ENCODE results near the gene PLXNA4. TPM values are rescaled to one million over a fixed set of nuclear protein-coding genes. Genes with fewer than 3 reads are reported as not detected.

The PLXNA4 gene
- total and polyA plus RNA-seq, 2 experiments from 2014 or later: 0.08 to 0.80 TPM

DNA sequence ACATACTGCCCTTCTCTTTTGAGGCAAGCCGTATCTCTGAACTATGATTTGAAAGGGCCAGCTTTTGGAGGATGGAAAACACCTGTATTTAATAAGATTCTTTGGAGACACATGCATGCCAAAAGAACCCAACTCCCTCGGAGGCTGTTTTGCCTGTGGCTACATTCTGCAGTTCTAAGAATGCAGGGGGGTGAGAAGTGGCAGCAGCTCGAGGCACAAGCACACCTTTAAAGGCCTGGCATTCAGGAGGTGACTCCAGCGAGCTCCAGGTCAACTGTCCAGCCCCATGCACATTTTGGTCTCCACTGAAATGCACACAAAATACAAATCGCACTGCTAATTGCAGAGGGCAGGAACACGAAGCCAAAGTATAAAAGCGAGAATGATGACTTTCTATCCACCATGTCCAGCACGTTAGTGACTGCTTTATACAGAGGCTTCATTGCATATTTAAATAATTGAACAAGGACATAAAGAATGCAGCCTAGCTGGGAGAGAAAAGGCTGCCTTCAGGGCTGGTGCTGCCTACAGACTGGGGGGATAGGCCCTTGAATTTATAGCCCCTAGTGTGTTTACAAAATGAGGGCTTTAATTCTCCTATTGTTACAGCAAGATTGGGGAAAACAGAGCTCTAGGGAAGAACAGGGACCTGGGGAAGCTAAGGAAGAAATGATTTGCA lies 359.3 kb downstream of the PLXNA4 start (continued):
- TF ChIP-seq ZNF462 (CRISPR knock-in tag; IDR thresholded peaks at IDR 0.05) (no peak), EZH2phosphoT487 (IDR thresholded peaks at IDR 0.05; ENCODE audit: unreplicated experiment) (no peak), JUNB (IDR thresholded peaks at IDR 0.05; ENCODE audit: unreplicated experiment) (no peak), STAT1 (IDR thresholded peaks at IDR 0.05; ENCODE audit: unreplicated experiment) (no peak)
- TF ChIP-seq, protein P1, sequence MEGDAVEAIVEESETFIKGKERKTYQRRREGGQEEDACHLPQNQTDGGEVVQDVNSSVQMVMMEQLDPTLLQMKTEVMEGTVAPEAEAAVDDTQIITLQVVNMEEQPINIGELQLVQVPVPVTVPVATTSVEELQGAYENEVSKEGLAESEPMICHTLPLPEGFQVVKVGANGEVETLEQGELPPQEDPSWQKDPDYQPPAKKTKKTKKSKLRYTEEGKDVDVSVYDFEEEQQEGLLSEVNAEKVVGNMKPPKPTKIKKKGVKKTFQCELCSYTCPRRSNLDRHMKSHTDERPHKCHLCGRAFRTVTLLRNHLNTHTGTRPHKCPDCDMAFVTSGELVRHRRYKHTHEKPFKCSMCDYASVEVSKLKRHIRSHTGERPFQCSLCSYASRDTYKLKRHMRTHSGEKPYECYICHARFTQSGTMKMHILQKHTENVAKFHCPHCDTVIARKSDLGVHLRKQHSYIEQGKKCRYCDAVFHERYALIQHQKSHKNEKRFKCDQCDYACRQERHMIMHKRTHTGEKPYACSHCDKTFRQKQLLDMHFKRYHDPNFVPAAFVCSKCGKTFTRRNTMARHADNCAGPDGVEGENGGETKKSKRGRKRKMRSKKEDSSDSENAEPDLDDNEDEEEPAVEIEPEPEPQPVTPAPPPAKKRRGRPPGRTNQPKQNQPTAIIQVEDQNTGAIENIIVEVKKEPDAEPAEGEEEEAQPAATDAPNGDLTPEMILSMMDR (conservative IDR thresholded peaks at IDR 0.05; ENCODE audit: low read depth in 2 of 2): no peak
- TF ChIP-seq, protein P2, sequence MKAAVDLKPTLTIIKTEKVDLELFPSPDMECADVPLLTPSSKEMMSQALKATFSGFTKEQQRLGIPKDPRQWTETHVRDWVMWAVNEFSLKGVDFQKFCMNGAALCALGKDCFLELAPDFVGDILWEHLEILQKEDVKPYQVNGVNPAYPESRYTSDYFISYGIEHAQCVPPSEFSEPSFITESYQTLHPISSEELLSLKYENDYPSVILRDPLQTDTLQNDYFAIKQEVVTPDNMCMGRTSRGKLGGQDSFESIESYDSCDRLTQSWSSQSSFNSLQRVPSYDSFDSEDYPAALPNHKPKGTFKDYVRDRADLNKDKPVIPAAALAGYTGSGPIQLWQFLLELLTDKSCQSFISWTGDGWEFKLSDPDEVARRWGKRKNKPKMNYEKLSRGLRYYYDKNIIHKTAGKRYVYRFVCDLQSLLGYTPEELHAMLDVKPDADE (IDR thresholded peaks at IDR 0.05): no peak

Measured in GM23338 (cell line).